Nephron progenitor cell (in vitro differentiated cells): Measurements from ENCODE around the gene LYG2.
"Not testable (repeated sequence)": the region's sequence is repeated elsewhere in the genome, so short reads cannot be mapped to it uniquely, and the experiment has no call there.

ENCODE experiments used
- DNase-seq: peaks from one replicate; pipeline ENCODE4 v3.0.0; 2021
- H3K27ac Mint-ChIP-seq: 2 replicates; pipeline ENCODE4 v1.8.0; 2021; ENCODE audit warnings: mild to moderate bottlenecking, moderate library complexity, mixed read lengths
- H3K27me3 Mint-ChIP-seq: 2 replicates; pipeline ENCODE4 v1.8.0; 2021; ENCODE audit warnings: mild to moderate bottlenecking, low read depth, mixed read lengths; ENCODE audit not compliant: poor library complexity
- H3K36me3 Mint-ChIP-seq: 2 replicates; pipeline ENCODE4 v1.8.0; 2021; ENCODE audit warnings: low read depth, mixed read lengths
- H3K4me1 Mint-ChIP-seq: 2 replicates; pipeline ENCODE4 v1.8.0; 2021; ENCODE audit warnings: mixed read lengths
- H3K4me3 Mint-ChIP-seq: 2 replicates; pipeline ENCODE4 v1.8.0; 2021; ENCODE audit warnings: mild to moderate bottlenecking, moderate library complexity, mixed read lengths
- H3K9me3 Mint-ChIP-seq: 2 replicates; pipeline ENCODE4 v1.8.0; 2021; ENCODE audit warnings: mild to moderate bottlenecking, moderate library complexity, mixed read lengths
- TF ChIP-seq, protein P1 (sequence below): fragments of 200-600 bp; sonication (generic); IDR thresholded peaks from 2 replicates; pipeline ENCODE4 v1.5.0; 2021; ENCODE audit warnings: antibody characterized with exemption

LYG2 gene

DNA sequence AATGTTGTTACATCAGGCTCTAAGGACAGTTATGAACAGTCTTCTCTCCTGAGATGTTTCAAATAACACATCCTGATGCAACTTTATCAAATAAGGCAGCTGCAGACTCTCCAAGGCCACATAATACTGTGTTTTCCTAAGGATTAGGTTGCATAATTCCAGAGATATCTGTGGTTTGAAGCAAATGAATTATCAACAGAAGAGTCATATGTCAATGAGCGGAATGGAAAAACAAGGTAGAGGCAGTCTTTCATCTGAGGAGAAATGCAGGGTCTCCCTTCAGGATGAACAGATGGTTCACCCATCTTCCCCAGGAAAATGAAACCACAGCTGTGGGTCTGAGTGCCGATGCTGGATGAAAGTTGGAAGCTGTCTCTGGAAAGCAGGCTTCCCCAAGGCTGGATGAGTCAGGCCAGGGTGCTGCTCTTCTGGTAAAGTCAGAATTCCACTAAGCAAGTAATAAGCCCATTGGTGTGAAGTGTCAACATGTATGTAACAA is 23.4 kb upstream of the LYG2 start:
- TF ChIP-seq, protein P1, sequence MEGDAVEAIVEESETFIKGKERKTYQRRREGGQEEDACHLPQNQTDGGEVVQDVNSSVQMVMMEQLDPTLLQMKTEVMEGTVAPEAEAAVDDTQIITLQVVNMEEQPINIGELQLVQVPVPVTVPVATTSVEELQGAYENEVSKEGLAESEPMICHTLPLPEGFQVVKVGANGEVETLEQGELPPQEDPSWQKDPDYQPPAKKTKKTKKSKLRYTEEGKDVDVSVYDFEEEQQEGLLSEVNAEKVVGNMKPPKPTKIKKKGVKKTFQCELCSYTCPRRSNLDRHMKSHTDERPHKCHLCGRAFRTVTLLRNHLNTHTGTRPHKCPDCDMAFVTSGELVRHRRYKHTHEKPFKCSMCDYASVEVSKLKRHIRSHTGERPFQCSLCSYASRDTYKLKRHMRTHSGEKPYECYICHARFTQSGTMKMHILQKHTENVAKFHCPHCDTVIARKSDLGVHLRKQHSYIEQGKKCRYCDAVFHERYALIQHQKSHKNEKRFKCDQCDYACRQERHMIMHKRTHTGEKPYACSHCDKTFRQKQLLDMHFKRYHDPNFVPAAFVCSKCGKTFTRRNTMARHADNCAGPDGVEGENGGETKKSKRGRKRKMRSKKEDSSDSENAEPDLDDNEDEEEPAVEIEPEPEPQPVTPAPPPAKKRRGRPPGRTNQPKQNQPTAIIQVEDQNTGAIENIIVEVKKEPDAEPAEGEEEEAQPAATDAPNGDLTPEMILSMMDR: no peak
- H3K27ac Mint-ChIP-seq: no peak overlapping the region
- no peak for DNase-seq
- H3K9me3 Mint-ChIP-seq: peaks cover 31% of the 10 kb centered on the region
- H3K36me3 Mint-ChIP-seq: peaks cover 54% of the 10 kb centered on the region
- H3K4me1 Mint-ChIP-seq: no peaks in the 10 kb centered on the region
- no peak overlapping the region for H3K4me3 Mint-ChIP-seq
- H3K27me3 Mint-ChIP-seq: peaks cover 12% of the 10 kb centered on the region

DNA sequence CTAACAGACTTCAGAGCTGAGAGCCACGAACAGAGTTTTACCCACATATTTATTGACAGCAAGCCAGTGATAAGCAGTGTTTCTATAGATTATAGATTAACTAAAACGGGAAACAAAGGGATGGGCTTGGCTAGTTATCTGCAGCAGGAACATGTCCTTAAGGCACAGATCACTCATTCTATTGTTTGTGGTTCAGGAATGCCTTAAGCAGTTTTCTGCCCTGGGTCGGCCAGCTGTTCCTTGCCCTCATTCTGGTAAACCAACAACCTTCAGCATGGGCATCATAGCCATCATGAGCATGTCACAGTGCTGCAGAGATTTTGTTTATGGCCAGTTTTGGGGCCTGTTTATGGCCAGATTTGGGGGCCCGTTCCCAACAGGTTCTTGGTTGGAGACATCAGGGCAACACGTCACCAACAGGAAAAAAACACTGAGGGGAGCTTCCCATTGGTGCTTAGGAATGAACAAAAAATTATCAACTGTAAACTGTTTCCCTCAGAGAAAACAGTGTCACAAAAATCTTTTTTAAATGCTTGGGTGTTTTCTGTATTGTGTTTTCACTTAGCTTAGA is 22.8 kb upstream of the LYG2 start:
- not testable (repeated sequence) for DNase-seq, H3K4me1 Mint-ChIP-seq, H3K27ac Mint-ChIP-seq, H3K4me3 Mint-ChIP-seq
- H3K9me3 Mint-ChIP-seq: peaks cover 31% of the 10 kb centered on the region
- H3K27me3 Mint-ChIP-seq: peaks cover 11% of the 10 kb centered on the region
- H3K36me3 Mint-ChIP-seq: peaks cover 49% of the 10 kb centered on the region

DNA sequence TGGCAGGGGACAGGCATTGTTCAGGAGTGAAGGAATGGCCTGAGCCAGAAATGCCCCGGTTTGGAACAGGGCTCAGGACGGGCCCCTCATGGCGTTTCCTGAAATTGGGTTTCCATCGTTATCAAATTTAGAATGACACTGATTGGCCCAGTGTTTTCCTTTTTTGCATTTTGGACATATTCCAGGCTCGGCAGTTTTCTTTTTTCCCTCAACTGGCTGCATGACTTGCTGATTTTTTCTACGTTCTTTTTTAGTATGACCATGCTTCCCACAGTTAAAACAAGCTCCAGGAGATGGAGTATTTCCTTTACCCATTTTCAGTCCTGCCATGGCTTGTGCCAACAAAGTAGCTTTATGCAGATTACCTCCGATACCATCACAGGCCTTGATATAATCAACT is 20.4 kb upstream of the LYG2 start:
- H3K4me3 Mint-ChIP-seq: no peak overlapping the region
- peaks cover 43% of the 10 kb centered on the region for H3K9me3 Mint-ChIP-seq
- H3K36me3 Mint-ChIP-seq: peaks cover 39% of the 10 kb centered on the region
- TF ChIP-seq, protein P1: no peak
- H3K27me3 Mint-ChIP-seq: peaks cover 8% of the 10 kb centered on the region
- DNase-seq: no peak
- no peaks in the 10 kb centered on the region for H3K4me1 Mint-ChIP-seq
- H3K27ac Mint-ChIP-seq: no peak overlapping the region

DNA sequence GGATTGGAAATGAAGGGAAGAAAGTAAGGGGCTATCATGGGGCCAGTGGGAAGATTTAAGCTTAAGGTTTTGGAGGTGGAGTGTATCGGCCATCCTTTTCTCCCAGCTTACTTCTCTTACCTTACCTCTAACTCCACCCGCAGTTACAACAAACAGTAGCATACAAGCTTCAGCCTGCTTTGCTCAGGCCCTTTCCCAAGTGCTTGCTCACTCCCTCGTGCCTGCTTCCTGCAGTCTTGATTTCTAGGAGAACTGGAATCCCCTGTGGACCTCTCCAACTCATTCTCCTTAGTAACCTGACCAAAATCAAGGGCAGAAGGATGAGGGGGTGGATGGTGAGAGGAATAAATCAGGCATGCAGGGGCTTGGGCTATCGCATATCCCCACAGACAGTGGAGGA is 5.8 kb upstream of the LYG2 start:
- DNase-seq: no peak
- Mint-ChIP-seq H3K27me3 (peaks cover 3% of the 10 kb centered on the region), H3K36me3 (peaks cover 6% of the 10 kb centered on the region), H3K4me3 (no peak overlapping the region), H3K4me1 (peaks cover 9% of the 10 kb centered on the region), H3K9me3 (peaks cover 3% of the 10 kb centered on the region), H3K27ac (no peak overlapping the region)
- TF ChIP-seq, protein P1: no peak

DNA sequence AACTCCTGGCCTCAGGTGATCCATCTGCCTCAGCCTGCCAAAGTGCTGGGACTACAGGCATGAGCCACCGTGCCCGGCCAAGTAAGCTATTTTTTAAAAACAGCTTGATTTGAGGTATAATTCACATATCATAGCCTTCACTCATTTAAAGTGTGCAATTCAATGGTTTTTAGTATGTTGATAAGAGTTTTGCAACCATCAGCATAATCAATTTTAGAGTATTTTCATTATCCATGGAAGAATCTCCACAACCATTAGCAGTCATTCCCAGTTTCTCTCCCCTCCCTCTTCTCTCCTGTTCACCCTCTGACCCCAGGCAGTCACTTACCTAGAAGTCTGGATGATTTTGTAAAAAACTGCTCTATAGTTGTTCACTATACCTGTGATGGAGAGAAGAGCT is 4.7 kb upstream of the LYG2 start:
- Mint-ChIP-seq H3K4me3 (no peak overlapping the region), H3K4me1 (peaks cover 9% of the 10 kb centered on the region), H3K27me3 (peaks cover 3% of the 10 kb centered on the region), H3K9me3 (peaks cover 3% of the 10 kb centered on the region), H3K27ac (no peak overlapping the region), H3K36me3 (peaks cover 6% of the 10 kb centered on the region)
- DNase-seq: no peak
- TF ChIP-seq, protein P1: no peak

DNA sequence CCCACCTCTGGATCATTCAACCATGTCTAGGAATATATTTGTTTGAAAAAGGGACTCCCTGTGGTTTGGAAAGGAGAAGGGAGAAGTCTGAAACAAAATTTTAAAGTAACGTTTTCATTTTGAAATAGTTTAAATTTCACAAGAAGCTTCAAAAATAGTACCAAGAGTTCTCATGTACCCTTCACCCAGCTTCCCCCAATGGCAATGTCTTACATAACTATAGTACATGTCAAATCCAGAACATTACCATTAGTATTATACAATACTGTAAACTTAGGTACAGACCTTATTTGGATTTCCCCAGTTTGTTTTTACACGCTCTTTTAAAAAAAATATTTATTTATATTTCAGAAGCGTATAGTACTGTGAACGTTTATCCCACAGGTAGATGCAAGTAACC is 4.0 kb upstream of the LYG2 start:
- no peak overlapping the region for H3K4me3 Mint-ChIP-seq
- H3K27me3 Mint-ChIP-seq: peaks cover 3% of the 10 kb centered on the region
- H3K36me3 Mint-ChIP-seq: peaks cover 6% of the 10 kb centered on the region
- no peak for DNase-seq
- no peak overlapping the region for H3K27ac Mint-ChIP-seq
- H3K9me3 Mint-ChIP-seq: peaks cover 3% of the 10 kb centered on the region
- TF ChIP-seq, protein P1: no peak
- peaks cover 9% of the 10 kb centered on the region for H3K4me1 Mint-ChIP-seq
